ENCODE data around the gene GATB.

DNA sequence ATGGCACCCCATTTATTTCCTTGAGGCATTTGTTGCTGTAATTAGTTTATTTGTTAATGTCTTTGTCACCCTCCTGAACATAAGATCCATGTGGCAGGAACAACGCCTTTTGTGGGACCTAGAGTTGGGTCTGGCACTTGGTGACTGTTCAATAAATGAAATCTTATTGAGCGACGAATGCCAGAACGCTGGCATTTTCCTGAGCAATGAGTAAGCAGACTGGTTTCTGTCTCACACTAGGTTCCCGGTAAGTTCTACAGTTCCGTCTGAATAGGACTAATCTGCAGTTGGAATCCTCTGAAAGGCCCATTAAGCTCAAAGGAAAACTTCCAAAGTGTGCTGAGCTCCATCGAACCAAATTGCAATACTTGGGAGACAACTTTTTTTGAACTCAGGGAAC, 49.2 kb downstream of the GATB start:
- TF ChIP-seq, protein P1, sequence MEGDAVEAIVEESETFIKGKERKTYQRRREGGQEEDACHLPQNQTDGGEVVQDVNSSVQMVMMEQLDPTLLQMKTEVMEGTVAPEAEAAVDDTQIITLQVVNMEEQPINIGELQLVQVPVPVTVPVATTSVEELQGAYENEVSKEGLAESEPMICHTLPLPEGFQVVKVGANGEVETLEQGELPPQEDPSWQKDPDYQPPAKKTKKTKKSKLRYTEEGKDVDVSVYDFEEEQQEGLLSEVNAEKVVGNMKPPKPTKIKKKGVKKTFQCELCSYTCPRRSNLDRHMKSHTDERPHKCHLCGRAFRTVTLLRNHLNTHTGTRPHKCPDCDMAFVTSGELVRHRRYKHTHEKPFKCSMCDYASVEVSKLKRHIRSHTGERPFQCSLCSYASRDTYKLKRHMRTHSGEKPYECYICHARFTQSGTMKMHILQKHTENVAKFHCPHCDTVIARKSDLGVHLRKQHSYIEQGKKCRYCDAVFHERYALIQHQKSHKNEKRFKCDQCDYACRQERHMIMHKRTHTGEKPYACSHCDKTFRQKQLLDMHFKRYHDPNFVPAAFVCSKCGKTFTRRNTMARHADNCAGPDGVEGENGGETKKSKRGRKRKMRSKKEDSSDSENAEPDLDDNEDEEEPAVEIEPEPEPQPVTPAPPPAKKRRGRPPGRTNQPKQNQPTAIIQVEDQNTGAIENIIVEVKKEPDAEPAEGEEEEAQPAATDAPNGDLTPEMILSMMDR (IDR thresholded peaks at IDR 0.05; ENCODE audit: poor library complexity), result no peak
- no peak for TF ChIP-seq EZH2phosphoT487 (IDR thresholded peaks at IDR 0.05; ENCODE audit: low read depth, severe bottlenecking, unreplicated experiment)

Measured in hepatocyte (in vitro differentiated cells).